Measurements from ENCODE around the gene MLST8. TPM values are rescaled to one million over a fixed set of nuclear protein-coding genes. Genes with fewer than 3 reads are reported as not detected.

MLST8 gene
- total RNA-seq, 1 experiment from 2014 or later, result 58.0 TPM

GRCh38 chr16:2187212-2187611 is 18.0 kb upstream of the MLST8 start:
- CTCF ChIA-PET, result no interaction called here

GRCh38 chr16:2188395-2188794 is 16.9 kb upstream of the MLST8 start:
- no peaks in the 10 kb centered on the region for H3K9me3 Mint-ChIP-seq (ENCODE audit: low read depth, unreplicated experiment)
- CTCF ChIA-PET, result no interaction called here

More at GRCh38 chr16:2187212-2187611, 18.0 kb upstream of the MLST8 start:
- peaks cover 32% of the 10 kb centered on the region for H3K36me3 Mint-ChIP-seq (ENCODE audit: insufficient read depth, unreplicated experiment)
- intact Hi-C loops (cut with micrococcal nuclease; ENCODE audit: unreplicated experiment), result no loop called here
- no peak for DNase-seq
- H3K4me1 Mint-ChIP-seq (ENCODE audit: low read depth, unreplicated experiment), result peaks cover 14% of the 10 kb centered on the region
- no TSS peak for BruUV-seq (replicated peaks)
- TF ChIP-seq CTCF (IDR thresholded peaks at IDR 0.05; ENCODE audit: unreplicated experiment), result no peak
- H3K27me3 Mint-ChIP-seq (ENCODE audit: unreplicated experiment), result peaks cover 40% of the 10 kb centered on the region
- no peak overlapping the region for H3K4me3 Mint-ChIP-seq (ENCODE audit: low read depth, unreplicated experiment)
- H3K27ac Mint-ChIP-seq (ENCODE audit: unreplicated experiment), result no peak overlapping the region
- H3K9me3 Mint-ChIP-seq (ENCODE audit: low read depth, unreplicated experiment), result no peaks in the 10 kb centered on the region

GRCh38 chr16:2189252-2189893 is 15.9 kb upstream of the MLST8 start:
- CTCF ChIA-PET, result interaction anchor here (0.9 kb wide), 1 partner anchor 33 kb away, joined by 3 read pairs; no protein-coding TSS in a partner anchor
- intact Hi-C loops (cut with micrococcal nuclease; ENCODE audit: unreplicated experiment), result no loop called here
- H3K4me3 Mint-ChIP-seq (ENCODE audit: low read depth, unreplicated experiment), result no peak overlapping the region
- TF ChIP-seq CTCF (IDR thresholded peaks at IDR 0.05; ENCODE audit: unreplicated experiment), result no peak
- peaks cover 55% of the 10 kb centered on the region for H3K27me3 Mint-ChIP-seq (ENCODE audit: unreplicated experiment)
- H3K27ac Mint-ChIP-seq (ENCODE audit: unreplicated experiment), result no peak overlapping the region
- H3K9me3 Mint-ChIP-seq (ENCODE audit: low read depth, unreplicated experiment), result no peaks in the 10 kb centered on the region
- BruUV-seq (replicated peaks), result no TSS peak
- DNase-seq, result no peak
- H3K4me1 Mint-ChIP-seq (ENCODE audit: low read depth, unreplicated experiment), result peaks cover 10% of the 10 kb centered on the region
- H3K36me3 Mint-ChIP-seq (ENCODE audit: insufficient read depth, unreplicated experiment), result peaks cover 19% of the 10 kb centered on the region

More at GRCh38 chr16:2188395-2188794, 16.9 kb upstream of the MLST8 start:
- no peak overlapping the region for H3K4me3 Mint-ChIP-seq (ENCODE audit: low read depth, unreplicated experiment)
- intact Hi-C loops (cut with micrococcal nuclease; ENCODE audit: unreplicated experiment), result no loop called here
- H3K27ac Mint-ChIP-seq (ENCODE audit: unreplicated experiment), result no peak overlapping the region
- H3K4me1 Mint-ChIP-seq (ENCODE audit: low read depth, unreplicated experiment), result peaks cover 14% of the 10 kb centered on the region
- no TSS peak for BruUV-seq (replicated peaks)
- H3K27me3 Mint-ChIP-seq (ENCODE audit: unreplicated experiment), result peaks cover 51% of the 10 kb centered on the region
- H3K36me3 Mint-ChIP-seq (ENCODE audit: insufficient read depth, unreplicated experiment), result peaks cover 23% of the 10 kb centered on the region
- no peak for TF ChIP-seq CTCF (IDR thresholded peaks at IDR 0.05; ENCODE audit: unreplicated experiment)
- DNase-seq, result no peak

- Mint-ChIP-seq H3K4me3 (ENCODE audit: low read depth, unreplicated experiment) (no peak overlapping the region), H3K4me1 (ENCODE audit: low read depth, unreplicated experiment) (peaks cover 7% of the 10 kb centered on the region), H3K9me3 (ENCODE audit: low read depth, unreplicated experiment) (no peaks in the 10 kb centered on the region), H3K36me3 (ENCODE audit: insufficient read depth, unreplicated experiment) (peaks cover 18% of the 10 kb centered on the region), H3K27ac (ENCODE audit: unreplicated experiment) (no peak overlapping the region), H3K27me3 (ENCODE audit: unreplicated experiment) (peaks cover 55% of the 10 kb centered on the region)
- BruUV-seq (replicated peaks), result no TSS peak
- TF ChIP-seq CTCF (IDR thresholded peaks at IDR 0.05; ENCODE audit: unreplicated experiment), result no peak
- DNase-seq, result no peak
- intact Hi-C loops (cut with micrococcal nuclease; ENCODE audit: unreplicated experiment), result no loop called here
- CTCF ChIA-PET, result interaction anchor here (0.7 to 0.8 kb wide), 2 partner anchors 16 to 167 kb away, joined by 3 to 5 read pairs; no protein-coding TSS in a partner anchor
Measured at GRCh38 chr16:2190002-2190658, 15.1 kb upstream of the MLST8 start.

Measured in Calu3 (cell line).